CD4-positive, alpha-beta T cell treated with Interferon gamma for 1 hour (primary cell): ENCODE results near the gene LIPE.

Experiments used
- DNase-seq: peaks from one replicate; pipeline ENCODE4 v3.0.0-alpha.2; 2020

LIPE gene

DNA sequence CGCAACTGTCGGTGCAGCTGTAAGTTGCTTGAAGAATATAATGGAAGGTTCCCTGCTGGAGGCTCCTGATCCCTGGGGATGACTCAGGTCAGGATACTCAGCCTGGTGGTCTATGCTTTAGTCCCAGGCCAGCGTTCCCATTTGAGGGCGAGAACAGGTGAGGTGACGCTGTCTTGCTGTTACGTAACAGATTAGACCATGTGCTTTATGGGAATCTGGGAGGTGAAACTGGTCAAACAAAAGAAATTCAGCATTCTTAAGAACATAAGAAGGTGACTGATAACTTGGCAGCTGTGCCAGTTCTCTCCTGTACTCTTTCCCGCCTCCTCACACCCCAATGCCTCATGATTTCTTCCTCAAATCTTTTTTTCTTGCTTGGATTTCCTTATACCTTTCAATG, 15.6 kb upstream of the LIPE start, which contains the start of gene CXCL17:
Gene CXCL17, minus strand, starts transcription at position 114 of the 400 bp plus-strand sequence. CDS start 114 bp downstream, outside the sequence.
- no peak for DNase-seq

DNA sequence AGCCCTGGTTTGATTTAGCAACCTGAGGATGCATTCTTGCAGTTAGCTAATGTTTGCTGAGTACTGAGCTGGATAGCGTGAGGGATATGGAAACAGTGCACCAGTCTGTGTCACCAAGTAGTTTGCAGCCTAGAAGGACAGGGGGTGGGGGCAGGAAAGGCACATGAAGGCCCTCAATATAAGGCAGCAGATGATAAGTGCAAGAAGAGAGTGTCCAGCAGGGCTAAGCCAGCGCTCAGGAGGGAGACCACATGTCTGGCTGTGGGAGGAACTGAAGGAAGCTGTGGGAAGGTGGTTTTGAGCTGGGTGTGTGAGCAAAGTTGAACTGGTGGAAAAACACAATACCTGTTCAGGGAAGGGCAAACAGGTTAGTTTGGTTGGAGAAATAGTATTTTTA, 13.9 kb upstream of the LIPE start:
- no peak for DNase-seq

DNA sequence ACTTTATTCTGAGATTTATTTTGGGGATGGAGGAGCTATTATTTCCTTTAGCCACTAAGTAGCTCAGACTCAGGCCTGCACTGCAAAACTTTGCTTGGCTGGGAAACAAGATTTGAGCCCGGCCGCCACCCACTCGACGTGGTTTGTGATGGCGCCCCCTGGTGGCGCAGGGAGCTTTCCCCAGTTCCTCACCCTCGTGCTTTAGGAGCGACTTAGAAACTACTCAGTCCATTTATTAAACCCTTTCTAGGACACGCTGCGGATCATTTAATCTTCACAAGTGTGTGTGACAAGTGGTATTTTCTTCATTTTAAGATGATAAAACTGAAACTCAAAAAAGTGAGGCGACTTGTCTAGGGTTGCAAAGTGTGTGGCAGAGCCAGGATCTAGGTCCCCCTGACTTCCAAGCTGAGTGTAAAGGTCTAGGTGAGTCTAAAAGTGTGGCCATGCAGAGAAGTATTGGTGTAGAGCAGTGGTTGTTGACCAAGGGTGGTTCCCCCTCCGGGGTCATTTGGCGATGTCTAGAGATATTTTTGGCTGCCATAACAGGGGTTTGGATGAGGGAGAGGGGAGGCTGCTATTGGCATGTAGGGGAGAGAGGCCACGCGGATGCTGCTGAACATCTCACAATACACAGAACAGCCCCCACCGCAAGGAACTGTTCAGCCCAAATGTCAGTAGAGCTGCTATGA, 13.3 kb upstream of the LIPE start:
- peak; percentile 67 for DNase-seq

DNA sequence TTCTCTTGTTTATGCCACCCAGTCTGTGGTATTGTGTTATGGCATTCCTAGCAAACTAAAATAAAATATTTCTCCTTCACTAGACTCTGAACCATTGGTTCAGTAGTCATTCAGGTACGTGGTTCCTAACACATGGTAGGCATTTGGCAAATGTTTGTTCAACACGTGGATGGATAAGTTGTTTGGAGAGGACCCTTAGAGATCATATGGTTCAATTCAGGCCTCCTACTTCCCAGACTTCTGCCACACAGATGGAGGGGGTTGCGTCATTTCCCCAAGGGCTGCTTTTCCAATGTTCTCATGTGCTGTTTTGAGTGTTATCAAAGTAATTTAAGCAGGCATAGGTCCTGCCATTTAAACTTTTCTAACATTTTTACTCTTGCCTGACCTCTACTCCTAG, 8.8 kb upstream of the LIPE start:
- DNase-seq, result no peak

DNA sequence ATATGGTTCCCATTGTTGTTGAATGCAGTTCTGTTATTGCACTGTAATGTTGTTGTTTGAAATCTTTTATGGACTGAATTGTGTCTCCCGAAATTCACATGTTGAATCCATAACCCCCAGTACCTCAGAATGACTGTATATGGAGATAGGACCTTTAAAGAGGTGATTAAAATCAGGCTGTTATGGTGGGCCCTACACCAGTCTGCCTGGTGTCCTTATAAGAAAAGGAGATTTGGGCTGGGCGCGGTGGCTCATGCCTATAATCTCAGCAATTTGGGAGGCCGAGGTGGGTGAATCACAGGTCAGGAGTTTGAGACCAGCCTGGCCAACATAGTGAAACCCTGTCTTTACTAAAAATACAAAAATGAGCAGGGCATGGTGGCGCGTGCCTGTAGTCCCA, 8.1 kb upstream of the LIPE start:
- no peak for DNase-seq

DNA sequence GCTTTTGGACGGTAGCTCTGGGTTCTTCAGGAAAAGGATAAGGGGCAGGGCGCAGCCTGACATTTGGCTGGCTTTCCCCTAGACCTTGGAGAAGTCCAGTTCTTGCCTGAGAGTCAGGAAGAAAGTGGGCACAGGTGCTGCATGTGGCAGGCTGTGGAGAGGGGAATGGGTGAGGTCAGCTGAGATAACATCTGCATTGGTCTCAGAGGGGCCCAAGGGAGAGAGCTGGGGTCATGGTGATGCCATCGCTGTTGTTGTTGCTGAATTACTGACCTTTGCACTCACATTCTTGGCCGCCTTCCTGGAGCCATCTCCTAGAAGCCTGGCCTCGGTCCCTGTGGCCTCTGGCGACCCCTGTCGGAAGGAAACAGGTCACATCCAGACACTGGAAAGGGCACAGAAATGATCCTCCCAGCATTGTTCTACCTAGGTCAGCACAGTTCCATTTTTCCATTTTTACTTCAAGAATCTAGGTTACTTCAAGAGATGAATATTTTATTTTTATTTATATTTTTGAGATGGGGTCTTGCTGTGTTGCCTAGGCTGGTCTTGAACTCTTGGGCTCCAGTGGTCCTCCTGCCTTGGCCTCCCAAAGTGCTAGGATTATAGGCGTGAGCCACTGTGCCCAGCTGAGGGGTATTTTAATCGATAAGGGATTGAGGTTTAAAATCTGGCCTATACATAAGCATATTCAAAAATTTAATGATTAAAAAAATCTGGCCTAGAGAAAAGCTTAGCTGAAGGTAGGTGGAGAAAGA, 6.5 kb upstream of the LIPE start:
- DNase-seq, result peak; percentile 64

DNA sequence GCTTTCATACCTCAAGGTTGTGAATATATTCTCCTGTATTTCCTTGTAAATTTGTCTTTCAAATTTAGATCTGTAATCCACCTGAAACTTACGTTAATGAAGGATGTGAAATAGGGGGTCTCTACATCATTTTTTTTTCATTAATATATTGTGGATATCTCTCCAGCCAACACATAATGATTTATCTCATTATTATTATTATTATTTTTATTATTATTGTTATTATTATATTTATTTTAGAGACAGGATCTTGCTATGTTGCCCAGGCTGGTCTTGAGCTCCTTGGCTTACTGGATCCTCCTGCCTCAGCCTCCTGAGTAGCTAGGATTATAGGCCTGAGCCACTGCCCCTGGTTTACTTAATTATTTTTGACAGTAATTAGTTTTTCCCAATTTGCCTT, 4.3 kb upstream of the LIPE start:
- no peak for DNase-seq

DNA sequence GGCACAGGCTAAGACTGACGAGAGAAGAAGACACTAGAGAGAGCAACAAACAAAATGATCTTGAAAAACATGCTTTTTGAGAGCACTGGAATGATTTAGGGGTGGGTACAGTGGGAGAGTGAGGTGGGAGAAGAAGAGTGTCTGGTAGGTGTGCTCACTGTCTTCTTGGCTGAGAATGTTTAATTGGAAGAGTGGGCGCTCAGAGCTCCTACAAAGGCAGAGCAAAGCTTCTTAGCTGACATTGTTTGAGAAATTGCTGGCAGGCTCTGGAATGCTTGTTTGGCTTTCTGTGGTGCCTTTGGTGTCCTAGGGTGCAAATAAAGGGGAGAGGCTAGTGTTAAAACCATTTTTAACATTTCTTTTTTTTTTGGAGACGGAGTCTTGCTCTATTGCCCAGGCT, 1.5 kb upstream of the LIPE start:
- no peak for DNase-seq

DNA sequence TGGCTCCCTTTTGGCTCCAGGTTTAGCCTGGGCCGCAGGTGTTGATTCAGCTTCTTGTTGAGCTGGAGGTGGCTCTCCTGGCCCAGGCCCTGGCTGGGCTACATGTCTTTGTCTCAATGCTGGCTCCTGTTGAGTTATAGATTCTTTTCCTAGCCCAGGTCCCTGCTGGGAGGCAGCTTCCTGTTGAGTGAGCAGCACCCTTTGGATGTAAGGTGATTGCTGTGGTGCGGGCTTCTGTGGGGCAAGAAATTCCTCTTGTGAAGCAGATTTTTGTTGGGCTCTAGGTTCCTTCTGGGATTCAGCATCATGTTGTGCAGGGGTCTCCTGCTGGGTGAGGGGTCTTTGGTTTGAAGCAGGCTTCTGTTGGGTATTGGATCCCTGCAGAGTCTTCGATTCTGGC, 545 bp downstream of the LIPE start:
- no peak for DNase-seq

DNA sequence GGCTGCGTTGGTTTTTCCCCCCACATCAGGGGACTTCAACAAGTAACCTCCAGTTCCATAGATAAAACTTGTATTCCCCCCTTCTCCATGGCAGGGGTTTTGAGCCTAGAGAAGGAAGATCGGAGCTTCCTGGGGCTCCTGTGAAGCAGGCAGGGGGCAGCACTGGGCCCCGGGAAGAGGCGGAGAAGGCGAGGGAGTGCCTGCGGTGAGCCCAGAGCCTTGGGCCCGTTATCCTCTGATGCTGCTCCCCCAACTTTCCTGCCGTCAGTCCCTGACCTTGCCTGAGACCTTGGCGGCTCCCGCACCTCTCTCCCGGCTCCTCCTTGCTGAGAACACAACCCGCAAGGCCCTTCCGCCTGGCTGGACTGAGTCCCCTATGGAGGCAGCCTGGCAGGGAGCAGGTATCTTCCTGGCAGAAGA, 2.5 kb downstream of the LIPE start:
- no peak for DNase-seq

DNA sequence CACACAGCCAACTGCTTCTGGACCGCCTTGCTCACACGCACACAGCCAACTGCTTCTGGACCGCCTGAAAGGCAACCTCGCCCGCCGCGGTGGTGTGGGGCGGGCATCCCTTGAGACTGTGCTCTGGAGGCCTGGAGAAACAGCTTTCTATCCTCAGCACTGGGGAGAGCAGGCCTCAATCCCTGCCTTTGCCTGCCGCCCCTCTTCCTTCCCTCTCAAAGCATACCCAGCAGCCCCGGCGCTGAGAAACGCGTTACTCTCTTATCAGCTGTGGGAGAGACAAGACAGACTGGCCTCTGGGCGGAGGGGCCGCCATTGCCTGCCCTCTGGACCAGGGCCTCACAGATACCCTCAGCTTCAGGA, 2.9 kb downstream of the LIPE start:
- DNase-seq, result no peak

DNA sequence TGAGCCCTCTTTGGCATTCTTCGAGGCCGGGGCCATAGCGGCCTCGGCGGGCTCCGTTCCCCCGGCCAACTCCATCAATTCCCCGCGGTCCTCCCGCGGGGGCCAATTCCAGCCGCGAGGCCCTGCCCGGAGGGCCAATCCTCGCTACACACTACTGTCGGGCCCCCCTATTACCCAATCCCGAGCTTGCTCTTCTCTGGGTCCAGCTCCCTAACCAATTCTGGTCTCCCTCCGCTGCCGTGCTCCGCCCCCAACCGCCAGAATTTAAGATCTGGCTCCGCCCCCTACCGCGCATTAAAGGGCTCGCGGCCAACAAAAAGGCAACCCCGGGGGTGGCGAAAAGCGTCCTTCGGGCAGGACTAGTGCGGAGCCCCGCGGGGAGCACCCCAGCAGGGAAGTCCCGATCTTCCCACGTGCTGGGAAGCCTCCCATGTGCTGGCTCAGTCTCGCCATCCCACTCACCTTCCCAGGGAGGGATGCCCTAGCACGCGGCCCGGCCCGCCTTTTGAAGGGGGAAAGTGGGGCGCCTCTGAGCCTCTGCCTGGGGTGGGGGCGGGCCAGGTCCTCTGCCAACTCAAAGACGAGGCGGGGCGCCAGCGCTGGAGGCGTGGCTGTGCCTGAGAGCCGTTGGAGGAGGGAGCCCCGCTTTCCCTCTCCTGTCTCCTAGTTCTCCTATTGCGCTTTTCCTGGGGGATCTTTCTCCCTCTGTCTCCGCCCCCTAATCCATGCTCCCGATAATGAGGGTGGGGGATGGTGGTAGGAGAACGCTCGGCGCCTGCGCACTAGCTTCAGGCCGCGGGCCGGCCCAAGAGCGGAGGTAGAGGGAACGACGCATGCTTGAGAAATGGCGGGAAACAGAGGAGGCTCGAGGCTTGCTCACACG, 3.5 kb downstream of the LIPE start:
- peak; percentile 92 for DNase-seq

DNA sequence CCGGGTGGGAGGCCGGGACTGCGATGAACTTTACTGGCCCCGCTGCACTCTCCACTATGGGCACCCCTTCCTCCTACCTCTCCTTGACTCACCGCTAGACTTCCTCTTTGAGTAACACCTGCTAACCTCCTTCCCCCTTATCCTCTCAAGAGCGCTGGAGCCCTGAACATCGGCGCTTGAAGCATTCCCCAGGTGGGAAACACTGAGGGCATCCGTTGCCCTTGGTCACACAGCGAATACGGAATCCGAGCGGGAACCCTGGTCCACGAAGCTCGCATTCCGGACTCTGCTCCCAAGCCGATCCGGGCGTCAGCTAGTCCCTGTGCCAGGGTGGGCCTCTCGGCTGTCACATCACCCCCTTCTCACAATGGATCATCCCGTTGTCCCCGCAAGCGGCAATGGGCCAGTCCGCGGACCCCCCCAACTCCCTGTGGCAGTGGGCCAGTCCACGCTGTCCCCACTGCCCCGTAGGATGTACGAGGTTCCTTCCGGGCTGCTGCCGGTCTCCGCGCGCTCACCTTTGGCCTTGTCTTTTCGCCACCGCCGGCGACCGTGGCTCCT, 4.2 kb downstream of the LIPE start:
- DNase-seq, result peak; percentile 42

DNA sequence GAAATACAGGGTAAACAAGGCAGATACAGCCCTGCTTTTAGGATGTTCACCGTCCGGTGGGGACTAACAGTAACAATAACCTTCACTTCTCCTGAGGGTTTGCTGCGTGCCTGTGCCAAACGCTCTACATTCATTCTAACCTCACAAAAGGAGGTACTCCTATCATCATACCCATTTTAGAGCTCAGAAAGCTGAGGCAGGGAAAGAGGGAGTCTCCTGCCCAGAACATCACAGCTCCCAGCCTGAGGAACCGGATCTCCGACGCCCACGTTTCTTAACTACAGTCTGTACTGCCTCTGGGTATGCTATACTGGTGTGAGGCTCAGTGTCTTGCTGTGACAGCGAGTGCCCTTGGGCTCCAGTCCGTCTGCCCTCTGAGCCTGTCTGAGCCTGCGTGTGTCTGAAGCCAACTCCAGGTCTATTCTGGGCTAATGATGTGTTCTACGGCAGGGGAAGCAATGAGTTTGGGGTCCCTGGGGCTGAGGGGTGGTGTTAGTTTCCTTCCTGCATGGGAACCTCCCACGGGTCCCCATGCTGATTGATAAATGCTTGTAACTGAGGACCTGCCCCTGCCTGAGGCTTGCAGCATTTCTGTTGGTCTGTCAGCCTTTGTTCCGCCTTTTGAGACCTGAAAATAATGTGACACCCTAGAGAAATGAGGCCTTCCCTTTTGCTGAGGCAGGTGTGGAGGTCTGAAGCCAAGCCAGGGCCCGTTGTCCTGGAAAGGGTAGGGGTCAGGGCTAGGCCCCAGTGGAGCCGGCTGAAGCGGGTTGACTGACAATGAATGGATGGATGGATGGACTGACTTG, 4.9 kb downstream of the LIPE start:
- peak; percentile 4 for DNase-seq

DNA sequence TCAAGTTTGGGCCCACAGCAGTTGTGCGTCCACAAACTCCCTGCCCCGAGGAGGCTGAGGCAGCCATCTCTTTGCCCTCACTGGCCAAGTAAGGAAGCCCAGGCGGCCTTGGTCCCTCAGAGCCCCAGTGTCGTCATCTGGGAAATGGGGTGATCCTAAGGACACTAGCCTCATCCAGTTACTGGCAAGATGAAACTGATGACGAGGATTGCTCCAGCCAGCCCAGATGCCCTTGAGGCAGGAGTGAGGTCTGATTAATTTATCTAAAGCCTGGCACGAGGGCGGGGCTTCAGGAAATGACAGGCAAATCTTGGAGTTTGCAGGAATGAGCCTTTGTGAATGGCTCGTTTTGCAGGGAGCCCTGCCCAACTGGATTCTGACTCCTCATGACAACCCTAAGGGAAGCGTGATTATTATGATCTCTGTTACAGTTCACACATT, 5.6 kb downstream of the LIPE start:
- DNase-seq, result no peak

DNA sequence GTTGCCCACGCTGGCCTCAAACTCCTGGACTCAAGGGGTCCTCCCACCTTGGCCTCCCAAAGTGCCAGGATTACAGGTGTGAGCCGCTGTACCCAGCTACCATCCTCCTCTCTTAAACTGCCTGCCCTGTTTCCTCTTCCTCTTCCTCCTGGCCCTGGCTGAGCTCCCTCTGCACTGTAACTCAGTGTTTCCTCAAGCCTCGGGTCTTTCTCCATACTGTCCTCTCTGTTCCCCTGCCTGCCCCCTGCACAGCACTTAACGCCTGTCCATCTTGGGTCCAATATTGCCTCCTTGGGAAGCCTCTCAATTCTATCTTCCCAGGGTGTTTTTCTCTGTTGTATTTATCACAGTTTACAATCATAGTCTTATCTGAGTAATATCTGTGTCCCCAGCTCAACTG, 6.1 kb downstream of the LIPE start:
- no peak for DNase-seq

DNA sequence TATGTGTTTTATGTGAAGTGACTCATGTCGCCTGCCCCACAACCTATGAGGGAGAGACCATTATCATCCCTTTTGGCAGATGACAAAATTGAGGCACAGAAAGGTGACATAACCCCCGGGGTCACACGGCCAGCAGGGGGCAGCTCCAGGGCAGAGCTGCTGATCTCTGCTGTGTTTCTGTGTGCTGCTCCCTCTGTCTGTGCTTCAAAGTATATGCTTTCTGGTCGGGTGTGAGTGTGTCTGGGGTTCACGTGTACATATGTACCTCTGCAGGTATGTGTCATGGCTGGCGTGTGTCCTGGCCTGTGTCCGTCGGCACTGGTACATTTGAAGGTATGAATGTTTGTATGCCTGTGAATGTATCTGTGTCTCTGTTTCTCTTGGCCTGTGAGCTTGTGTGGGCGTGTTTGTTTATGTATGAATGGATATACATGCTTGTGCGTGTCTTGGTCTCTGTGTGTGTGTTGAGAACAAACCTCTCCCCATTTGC, 7.1 kb downstream of the LIPE start:
- peak; percentile 72 for DNase-seq

DNA sequence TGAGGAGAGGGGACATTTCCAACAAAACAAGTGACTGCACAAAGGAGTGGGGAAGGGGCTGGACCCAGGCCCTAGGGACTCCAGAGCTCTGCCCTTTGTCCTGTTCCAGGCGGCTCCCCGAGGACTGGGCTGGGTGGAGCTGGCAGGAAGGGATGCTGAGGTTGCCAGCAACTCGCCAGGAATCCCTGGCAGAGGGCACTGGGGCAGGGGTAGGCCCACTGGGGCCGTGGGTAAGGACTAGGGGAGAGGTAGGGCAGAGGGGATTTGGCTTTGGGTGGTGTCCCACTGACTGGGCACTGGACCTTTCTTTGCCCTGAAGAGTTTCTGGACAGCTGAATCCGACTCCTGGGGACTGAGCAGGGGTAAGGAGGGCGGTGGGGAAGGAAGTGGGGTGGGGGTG, 7.9 kb downstream of the LIPE start:
- DNase-seq, result no peak

DNA sequence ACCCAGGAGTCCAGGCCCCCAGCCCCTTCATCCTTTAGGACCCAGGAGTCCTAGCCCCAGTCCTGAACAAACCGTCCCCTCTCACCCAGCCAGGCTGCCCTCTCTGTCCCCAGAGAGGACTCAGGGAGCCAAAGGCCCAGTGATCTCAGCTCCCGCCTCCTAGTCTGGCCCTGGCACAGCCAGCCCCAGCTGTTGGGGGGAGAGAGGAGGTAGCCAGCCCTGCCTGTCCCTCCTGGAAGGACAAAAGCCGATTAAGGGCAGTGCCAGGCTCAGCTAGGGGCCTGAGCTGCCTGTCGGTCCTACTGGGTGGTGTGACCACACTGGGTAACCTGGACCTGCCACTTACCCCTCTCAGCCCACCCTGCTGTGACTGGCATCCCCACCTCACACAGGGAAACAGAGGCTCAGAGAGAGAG, 14.5 kb downstream of the LIPE start:
- no peak for DNase-seq

DNA sequence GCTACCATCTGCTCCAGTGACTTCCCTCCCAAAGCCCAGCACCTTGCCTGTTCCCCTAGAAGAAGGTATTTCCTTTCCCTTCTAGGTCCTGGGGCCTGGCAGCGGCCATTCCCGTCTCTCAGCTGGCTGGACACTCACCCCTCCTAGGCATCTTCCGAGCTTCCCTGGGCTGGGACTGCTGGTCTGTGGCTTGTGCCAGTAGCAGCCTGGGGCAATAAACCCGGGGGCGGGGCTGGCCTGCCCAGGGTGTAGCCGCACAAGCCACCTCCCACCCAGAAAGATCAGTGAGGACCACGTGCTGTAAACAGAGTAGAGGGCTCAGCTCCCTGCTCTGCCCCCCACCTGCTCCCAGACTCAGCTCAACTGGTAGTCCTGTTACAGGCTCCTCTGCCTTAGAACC, 15.0 kb downstream of the LIPE start:
- DNase-seq, result no peak

DNA sequence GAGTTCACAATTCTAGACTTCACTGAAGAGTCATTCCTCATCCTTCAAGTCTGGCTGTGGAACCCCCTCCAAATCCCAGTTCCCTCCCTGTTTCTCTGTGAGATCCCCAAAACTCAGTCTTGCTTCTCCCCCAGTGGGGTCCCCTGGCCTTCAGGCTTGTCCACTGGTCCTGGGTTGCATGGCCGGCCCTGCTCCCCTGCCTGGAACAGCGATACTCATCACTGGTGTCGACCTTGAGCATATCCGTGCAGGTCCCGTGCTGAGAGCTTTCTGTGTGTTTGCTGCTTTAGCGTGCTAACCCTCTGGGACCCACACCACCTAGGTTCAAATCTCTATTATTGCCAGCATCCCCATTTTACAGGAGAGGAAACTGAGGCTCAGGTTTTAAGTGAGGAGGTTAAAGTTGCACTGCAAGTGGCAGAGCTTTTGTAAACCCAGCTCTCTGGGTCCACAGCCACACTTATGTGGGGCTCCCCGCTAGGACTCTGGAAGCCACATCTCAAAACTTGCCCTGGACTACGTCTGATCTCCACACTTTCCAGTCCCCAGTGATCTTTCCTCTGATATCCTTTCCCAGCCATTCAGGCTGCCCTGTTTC, 15.5 kb downstream of the LIPE start:
- DNase-seq, result no peak

DNA sequence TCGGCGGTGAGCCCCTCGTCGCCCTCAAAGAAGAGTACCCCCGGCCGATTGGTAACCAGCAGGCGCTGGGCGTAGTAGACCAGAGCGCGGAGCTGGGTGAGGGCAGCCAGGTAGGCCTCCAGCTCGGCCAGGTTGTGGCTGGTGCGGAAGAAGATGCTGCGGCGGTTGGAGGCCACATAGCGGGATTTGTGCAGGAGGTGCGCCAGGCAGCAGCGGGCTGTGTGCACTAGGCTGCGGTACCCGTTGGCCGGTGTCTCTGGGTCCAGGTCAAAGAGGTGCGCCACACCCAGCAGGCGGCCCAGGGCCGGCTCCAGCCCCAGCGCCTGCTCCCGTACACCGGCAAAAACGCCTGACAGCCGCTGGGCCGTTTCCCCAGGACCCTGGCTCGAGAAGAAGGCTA, 16.8 kb downstream of the LIPE start:
- DNase-seq, result no peak
